HG02884 (cell line): ENCODE data around the gene DENND4B.
"Not testable (repeated sequence)": the region's sequence is repeated elsewhere in the genome, so short reads cannot be mapped to it uniquely, and the experiment has no call there.

ENCODE experiments used
- ATAC-seq: cut with Tn5 transposase; IDR thresholded peaks from one replicate; pipeline ENCODE4 v1.9.1; 2021; ENCODE audit warnings: mild to moderate bottlenecking, moderate library complexity; ENCODE audit not compliant: unreplicated experiment

Gene DENND4B

GRCh38 chr1:153928791-153929341, 17.7 kb downstream of the DENND4B start:
- no peak for ATAC-seq

- ATAC-seq: no peak
Observed at GRCh38 chr1:153928245-153928644, 18.3 kb downstream of the DENND4B start.

DNA sequence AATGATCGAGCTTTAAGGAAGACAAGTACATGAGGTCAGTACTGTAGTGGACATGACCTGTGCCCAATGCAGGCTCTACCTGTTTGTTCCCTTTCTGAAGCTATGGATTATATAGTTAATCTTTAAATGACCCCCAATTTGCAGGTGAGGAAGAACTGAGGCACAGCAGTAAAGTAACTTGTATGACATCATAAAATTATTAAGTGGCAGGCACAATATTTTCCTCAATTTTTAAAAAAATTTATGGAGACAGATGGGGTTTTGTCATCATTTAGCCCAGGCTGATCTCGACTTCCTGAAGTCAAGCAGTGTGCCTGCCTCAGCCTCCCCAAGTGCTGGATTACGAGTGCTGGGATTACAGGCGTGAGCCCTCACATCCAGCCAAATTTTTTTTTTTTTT, 20.1 kb downstream of the DENND4B start:
- ATAC-seq: no peak

GRCh38 chr1:153922972-153923925, 23.3 kb downstream of the DENND4B start, which contains the start of gene GATAD2B:
GATAD2B (minus strand) TSS chr1:153922972; CDS start chr1:153828347, 94,625 bp downstream.
- peak; percentile 89 for ATAC-seq

GRCh38 chr1:153922076-153922971, 24.2 kb downstream of the DENND4B start:
- ATAC-seq: peak; percentile 23

DNA sequence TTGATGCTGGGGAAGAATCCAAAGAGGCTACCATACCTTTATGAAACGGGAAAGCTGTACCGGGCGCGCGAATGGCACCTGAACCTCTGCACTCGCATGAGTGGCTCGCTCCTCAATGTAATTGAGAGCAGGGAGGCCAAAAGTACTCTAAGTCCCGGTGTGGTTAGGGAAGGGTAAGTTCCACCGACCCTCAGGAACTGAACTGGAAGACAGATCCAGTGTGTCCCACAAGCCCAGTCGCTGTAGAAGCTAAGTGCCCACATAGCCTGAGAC, 24.8 kb downstream of the DENND4B start:
- ATAC-seq: no peak

DNA sequence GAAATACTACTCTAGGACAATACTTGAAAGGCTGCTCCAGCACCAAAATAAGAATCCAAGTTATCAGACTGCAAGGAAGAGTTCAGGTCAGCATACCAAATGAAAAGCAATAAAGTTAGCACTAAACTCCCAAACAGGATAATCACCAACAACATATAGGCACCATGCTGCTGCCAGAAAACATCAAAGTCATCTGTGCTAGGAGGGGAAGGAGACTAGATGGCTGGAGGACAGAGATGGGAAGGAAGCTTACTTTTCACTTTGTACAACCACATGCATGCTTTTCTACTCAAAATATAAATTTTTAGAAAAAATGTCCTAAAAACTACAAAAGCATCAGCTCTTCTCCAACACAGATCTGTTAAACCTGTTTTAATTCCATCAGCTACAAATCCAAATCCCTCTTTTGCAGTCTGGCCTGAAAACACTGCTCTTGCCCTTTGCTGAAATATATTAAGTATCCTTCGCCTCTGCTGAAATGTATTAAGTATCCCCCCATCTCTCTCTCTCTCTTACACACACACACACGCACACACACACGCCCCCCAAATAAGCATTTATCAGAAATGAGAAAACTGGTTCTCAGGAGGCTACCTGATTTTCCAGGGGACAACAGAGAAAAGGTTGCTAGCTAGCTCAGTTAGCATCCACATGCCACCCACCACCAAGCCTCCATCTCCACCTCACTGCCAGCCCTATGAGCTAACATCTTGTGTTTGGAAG, 25.3 kb downstream of the DENND4B start:
- no peak for ATAC-seq

GRCh38 chr1:153919876-153920852, 26.4 kb downstream of the DENND4B start:
- no peak for ATAC-seq

- ATAC-seq: no peak
Observed at GRCh38 chr1:153916297-153916696, 30.2 kb downstream of the DENND4B start.

DNA sequence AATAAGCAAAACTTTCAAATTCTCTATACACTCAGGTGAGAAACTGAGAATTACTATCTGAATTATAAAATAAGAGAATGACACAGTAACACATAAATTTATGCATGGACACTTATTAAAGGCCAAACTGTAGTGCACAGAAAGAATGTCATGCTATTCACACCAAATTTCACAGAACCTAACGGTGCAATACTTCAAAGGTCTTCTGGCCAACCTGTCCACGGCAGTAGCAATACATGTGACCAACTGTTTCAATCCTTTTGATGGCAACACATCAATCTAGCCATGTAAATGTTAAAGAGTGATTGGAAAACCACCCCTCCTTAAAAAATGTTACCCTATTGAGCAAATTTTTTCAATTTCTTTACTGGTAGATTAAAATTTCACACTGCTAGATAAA, 34.2 kb downstream of the DENND4B start:
- no peak for ATAC-seq

DNA sequence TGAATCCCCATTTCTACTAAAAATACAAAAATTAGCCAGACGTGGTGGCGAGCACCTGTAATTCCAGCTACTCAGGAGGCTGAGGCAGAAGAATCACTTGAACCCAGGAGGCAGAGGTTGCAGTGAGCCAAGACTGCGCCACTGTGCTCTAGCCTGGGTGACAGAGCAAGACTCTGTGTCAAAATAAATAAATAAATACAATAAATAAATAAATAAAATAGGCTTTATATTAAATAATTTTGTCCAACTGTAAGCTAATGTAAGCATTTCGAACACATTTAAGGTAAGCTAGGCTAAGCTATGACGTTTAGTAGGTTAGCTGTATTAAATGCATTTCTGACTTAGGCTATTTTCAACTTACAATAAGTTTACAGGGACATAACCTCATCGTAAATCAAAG, 36.0 kb downstream of the DENND4B start:
- ATAC-seq: not testable (repeated sequence)

- ATAC-seq: no peak
Observed at GRCh38 chr1:153908071-153908470, 38.4 kb downstream of the DENND4B start.

- no peak for ATAC-seq
Observed at GRCh38 chr1:153907134-153907533, 39.4 kb downstream of the DENND4B start.

DNA sequence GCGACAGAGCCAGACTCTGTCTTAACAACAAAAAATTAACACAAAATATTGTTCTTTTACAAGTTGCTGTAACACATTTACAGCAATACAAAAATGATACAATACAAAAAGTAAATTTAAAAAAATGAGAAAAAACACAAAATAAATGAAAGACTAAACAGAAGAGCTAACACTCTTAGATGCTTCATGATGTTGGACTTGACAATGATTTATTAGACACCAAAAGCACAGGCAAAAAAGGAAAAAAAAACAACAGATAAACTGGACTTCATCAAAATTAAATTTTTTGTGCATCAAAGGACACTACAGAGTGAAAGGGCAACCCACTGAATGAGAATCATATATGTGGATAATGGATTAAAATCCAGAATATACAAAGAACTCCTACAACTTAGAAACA, 40.1 kb downstream of the DENND4B start:
- ATAC-seq: no peak

DNA sequence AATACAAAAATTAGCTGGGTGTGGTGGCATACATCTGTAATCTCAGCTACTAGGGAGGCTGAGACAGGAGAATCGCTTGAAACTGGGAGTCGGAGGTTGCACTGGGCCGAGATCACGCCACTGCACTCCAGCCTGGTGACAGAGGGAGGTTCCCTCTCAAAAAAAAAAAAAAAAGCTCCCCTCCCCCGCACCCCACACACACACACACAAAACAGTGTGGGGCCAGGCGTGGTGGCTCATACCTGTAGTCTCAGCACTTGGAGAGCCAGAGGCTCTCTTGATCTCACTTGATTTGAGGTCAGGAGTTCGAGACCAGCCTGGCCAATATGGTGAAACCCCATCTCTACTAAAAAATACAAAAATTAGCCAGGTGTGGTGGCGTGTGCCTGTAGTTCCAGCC, 40.6 kb downstream of the DENND4B start:
- ATAC-seq: not testable (repeated sequence)

- no peak for ATAC-seq
Observed at GRCh38 chr1:153903841-153904455, 42.6 kb downstream of the DENND4B start.

DNA sequence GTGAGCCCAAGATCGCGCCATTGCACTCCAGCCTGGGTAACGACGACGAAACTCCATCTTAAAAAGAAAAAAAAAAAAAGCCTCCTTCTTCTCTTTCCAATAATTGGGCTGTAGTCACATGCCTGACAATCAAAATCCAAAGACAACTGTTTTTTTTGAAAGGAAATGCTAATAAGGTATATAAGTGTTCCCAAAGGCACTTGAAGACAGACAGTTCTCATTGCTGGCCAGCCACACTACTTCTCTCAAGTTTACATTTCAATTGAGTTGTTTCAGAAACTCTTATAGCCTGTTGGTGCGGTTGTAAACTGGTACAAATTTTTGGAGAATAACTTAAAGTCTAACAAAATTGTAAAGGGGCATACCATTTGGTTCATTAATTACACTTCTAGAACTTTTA, 47.0 kb downstream of the DENND4B start:
- no peak for ATAC-seq

DNA sequence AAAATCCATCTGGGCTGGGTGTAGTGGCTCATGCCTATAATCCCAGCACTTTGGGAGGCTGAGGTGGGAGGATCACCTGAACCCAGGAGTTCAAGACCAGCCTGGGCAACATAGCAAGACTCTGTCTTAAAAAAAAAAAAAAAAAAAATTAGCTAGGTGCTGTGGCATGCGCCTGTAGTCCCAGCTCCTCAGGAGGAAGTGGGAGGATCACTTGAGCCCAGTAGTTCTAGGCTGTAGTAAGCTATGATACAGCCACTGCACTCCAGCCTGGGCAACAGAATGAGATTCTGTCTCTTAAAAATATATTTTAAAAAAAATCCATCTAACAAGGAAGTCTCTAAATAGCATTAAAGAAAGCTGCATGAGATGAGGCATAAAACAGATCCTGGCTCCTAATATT, 50.7 kb downstream of the DENND4B start:
- ATAC-seq: not testable (repeated sequence)

DNA sequence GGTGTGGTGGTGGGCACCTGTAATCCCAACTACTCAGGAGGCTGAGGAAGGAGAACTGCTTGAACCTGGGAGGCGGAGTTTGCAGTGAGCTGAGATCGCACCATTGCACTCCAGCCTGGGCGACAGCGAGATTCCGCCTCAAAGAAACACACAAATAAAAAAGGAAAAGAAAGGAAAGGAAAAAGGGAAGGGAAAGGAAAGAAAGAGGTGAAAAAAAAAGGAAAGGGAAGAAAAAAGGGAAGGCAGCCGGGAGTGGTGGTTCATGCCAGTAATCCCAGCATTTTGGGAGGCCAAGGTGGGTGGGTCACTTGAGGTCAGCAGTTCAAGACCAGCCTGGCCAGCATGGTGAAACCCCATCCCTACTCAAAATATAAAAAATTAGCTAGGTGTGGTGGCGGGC, 55.5 kb downstream of the DENND4B start:
- not testable (repeated sequence) for ATAC-seq
